Fibroblast of mammary gland (primary cell): Measurements from ENCODE around the gene AFF3.
A peak's percentile ranks its signal among the peaks of the same experiment; 100 is the strongest.

Source experiments
- DNase-seq: peaks from one replicate; pipeline ENCODE4 v3.0.0-alpha.2; 2010; ENCODE audit warnings: low read depth
- H3K4me3 ChIP-seq: 2 replicates; pipeline ENCODE4 v1.5.1; 2011; ENCODE audit warnings: low read depth, mild to moderate bottlenecking, low read length, moderate library complexity; ENCODE audit not compliant: control insufficient read depth
- CTCF ChIP-seq: conservative IDR thresholded peaks from 2 replicates; pipeline ENCODE4 v1.5.1; 2011; ENCODE audit warnings: low read depth, low read length, inconsistent platforms; ENCODE audit not compliant: control insufficient read depth, insufficient read depth

AFF3 gene

DNA sequence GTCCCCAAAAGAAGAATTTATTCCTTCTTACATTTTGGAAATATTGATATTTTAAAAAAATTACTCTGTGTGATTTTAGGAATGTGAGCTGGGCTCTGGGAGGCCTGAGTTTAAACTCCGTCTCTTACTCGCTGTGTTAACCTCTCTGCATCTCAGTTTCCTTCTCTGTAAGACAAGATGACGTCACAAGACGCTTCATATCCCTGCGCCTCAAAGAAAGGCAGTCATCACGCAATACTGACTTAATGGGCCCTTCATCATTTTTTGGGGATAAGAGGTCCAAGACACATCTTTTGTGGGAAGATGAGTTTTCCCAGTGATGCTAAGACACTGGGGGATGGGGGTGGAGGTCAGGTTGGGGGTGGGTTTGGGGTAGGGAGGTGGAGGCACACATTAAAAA is 320.4 kb downstream of the AFF3 start:
- no peak overlapping the region for H3K4me3 ChIP-seq
- no peak for TF ChIP-seq CTCF
- DNase-seq = no peak

- no peak overlapping the region for H3K4me3 ChIP-seq
- no peak for TF ChIP-seq CTCF
- DNase-seq = peak; percentile 77
Observed at GRCh38 chr2:99821572-99821971, 320.8 kb downstream of the AFF3 start.

GRCh38 chr2:99821039-99821438 is 321.4 kb downstream of the AFF3 start:
- TF ChIP-seq CTCF = no peak
- H3K4me3 ChIP-seq = no peak overlapping the region
- peak; percentile 31 for DNase-seq

GRCh38 chr2:99819766-99820165 is 322.6 kb downstream of the AFF3 start:
- peak; percentile 12 for DNase-seq
- H3K4me3 ChIP-seq = no peak overlapping the region
- TF ChIP-seq CTCF = peak; percentile 14

DNA sequence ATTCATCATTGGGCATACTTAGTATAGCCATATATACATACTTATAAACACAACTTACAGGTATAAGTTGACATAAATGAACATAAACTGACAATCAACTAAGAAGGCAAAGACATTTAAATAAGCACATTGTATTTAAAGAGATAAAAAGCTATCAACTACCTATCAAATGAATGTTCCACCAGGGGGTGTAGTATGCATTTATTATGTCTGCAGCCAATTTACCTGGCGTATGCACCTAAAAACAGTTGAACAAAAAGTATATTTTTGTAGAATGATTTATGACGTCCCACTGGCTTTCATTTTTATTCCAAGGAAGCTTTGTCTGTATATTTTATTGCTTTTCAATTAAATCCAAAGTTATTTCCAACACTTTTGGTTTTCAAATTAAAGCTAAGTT is 323.5 kb downstream of the AFF3 start:
- peak; percentile 49 for DNase-seq
- no peak overlapping the region for H3K4me3 ChIP-seq
- peak; percentile 35 for TF ChIP-seq CTCF

DNA sequence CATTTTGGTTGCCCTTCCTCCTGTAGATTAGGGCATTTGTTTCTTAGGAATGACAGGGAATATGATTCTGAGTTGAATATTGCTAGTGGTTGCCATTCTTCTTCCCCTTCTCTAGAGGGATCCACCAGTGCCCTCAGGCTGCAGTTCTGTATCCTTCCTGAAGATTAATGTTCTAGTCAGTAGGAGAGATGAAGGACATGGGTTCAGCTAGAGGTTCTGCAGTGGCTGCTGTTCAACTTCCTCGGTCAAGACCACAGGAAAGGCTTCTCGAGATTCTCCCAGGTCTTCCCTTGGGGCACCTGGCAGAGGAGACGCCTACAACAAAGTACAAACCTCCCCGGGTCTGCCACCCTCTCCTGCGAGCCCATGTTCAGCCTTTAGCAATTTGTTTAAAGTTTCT is 325.5 kb downstream of the AFF3 start:
- H3K4me3 ChIP-seq = no peak overlapping the region
- TF ChIP-seq CTCF = no peak
- no peak for DNase-seq

GRCh38 chr2:99812426-99812825 is 330.0 kb downstream of the AFF3 start:
- no peak for TF ChIP-seq CTCF
- no peak for DNase-seq
- no peak overlapping the region for H3K4me3 ChIP-seq
